A549 (cell line): ENCODE measurements around the gene KIAA0513. TPM values are rescaled to one million over a fixed set of nuclear protein-coding genes. Genes with fewer than 3 reads are reported as not detected.
A peak's percentile ranks its signal among the peaks of the same experiment; 100 is the strongest.

Source experiments
- ATAC-seq, 2 experiments: fragments of 200-7000 bp in 1 of 2; fragments of >200 bp in 1 of 2; cut with Nextera tagmentation in 1 of 2; cut with Tn5 transposase in 1 of 2; 3 replicates each; pipeline versions ENCODE4 v1.8.0 to v1.9.1; 2018 to 2020; ENCODE audit warnings: mild to moderate bottlenecking in 1 of 2, moderate library complexity in 1 of 2
- CTCF ChIA-PET: fragments of 300-600 bp; sonication (Branson Sonifier 250); formaldehyde crosslinking; extraction: SDS; loops from one replicate; lab custom pipeline; 2021; ENCODE audit warnings: antibody characterized with exemption, inconsistent platforms; lab: Yijun Ruan, JAX
- POLR2A ChIA-PET: fragments of 350-600 bp; formaldehyde crosslinking; extraction: SDS; loops from one replicate; lab custom pipeline; 2021; ENCODE audit warnings: antibody characterized with exemption, inconsistent platforms; lab: Yijun Ruan, JAX
- DNase-seq, 2 experiments: peaks; one replicate each; pipeline versions ENCODE4 v3.0.0 to v3.0.0-alpha.2; 2011 to 2016; ENCODE audit warnings: low read depth in 1 of 2, low spot score in 1 of 2
- FAIRE-seq: peaks from 2 replicates; lab custom pipeline; 2011; peaks lifted over from hg19 to GRCh38; lab: Jason Lieb, UNC
- H3K27ac ChIP-seq, 2 experiments: fragments of >200 bp; sonication (Bioruptor Twin); formaldehyde crosslinking; 3 replicates each; pipeline ENCODE4 v1.5.1; 2016 to 2017
- H3K4me1 ChIP-seq: fragments of >200 bp; sonication (Bioruptor Twin); formaldehyde crosslinking; 3 replicates; pipeline ENCODE4 v1.6.1; 2016
- H3K4me2 ChIP-seq: fragments of >200 bp; sonication (Bioruptor Twin); formaldehyde crosslinking; 3 replicates; pipeline ENCODE4 v1.6.1; 2016
- H3K4me3 ChIP-seq: fragments of >200 bp; sonication (Bioruptor Twin); formaldehyde crosslinking; 3 replicates; pipeline ENCODE4 v1.5.1; 2016
- H3K9me3 ChIP-seq: fragments of >200 bp; sonication (Bioruptor Twin); formaldehyde crosslinking; 3 replicates; pipeline ENCODE4 v1.6.1; 2016
- BHLHE40 ChIP-seq: IDR thresholded peaks from 2 replicates; pipeline ENCODE4 v1.6.1; 2012; ENCODE audit warnings: low read depth, low read length, inconsistent platforms
- ELK1 ChIP-seq: fragments of 150-350 bp; IDR thresholded peaks from 2 replicates; pipeline ENCODE4 v1.6.1; 2014; ENCODE audit warnings: low read depth, mild to moderate bottlenecking, low read length
- HEYL ChIP-seq: fragments of 250-450 bp; sonication (Bioruptor Pico); IDR thresholded peaks from 2 replicates; pipeline ENCODE4 v1.8.0; 2021; ENCODE audit warnings: mild to moderate bottlenecking, moderate library complexity
- HMGXB4 ChIP-seq: fragments of 250-450 bp; sonication (Bioruptor Pico); IDR thresholded peaks from 2 replicates; pipeline ENCODE4 v1.5.0; 2021; ENCODE audit warnings: mild to moderate bottlenecking, moderate library complexity, borderline replicate concordance
- JUNB ChIP-seq: fragments of >200 bp; sonication (Bioruptor Twin); formaldehyde crosslinking; IDR thresholded peaks from 2 replicates; pipeline ENCODE4 v1.6.1; 2016
- KDM1A ChIP-seq: fragments of 200-600 bp; sonication (generic); IDR thresholded peaks from 2 replicates; pipeline ENCODE4 v1.6.1; 2016; ENCODE audit warnings: low read depth, mild to moderate bottlenecking
- MAZ ChIP-seq: fragments of 150-350 bp; IDR thresholded peaks from 2 replicates; pipeline ENCODE4 v1.6.1; 2014; ENCODE audit warnings: antibody characterized with exemption, low read depth, low read length, borderline replicate concordance
- NR3C1 ChIP-seq: fragments of >200 bp; sonication (Bioruptor Twin); formaldehyde crosslinking; IDR thresholded peaks from 3 replicates; pipeline ENCODE4 v1.6.1; 2017
- PHF8 ChIP-seq: fragments of 200-600 bp; sonication (generic); IDR thresholded peaks from 2 replicates; pipeline ENCODE4 v1.6.1; 2016; ENCODE audit warnings: low read depth, mild to moderate bottlenecking, antibody characterized with exemption, moderate library complexity, borderline replicate concordance
- RARB ChIP-seq: fragments of 250-450 bp; sonication (Bioruptor Pico); IDR thresholded peaks from 2 replicates; pipeline ENCODE4 v1.8.0; 2021; ENCODE audit warnings: mild to moderate bottlenecking, moderate library complexity
- RCOR1 ChIP-seq: fragments of 150-350 bp; IDR thresholded peaks from 2 replicates; pipeline ENCODE4 v1.6.1; 2014; ENCODE audit warnings: antibody characterized with exemption, low read length, low read depth
- REST ChIP-seq: fragments of 200-600 bp; sonication (generic); IDR thresholded peaks from 2 replicates; pipeline ENCODE4 v1.6.1; 2016; ENCODE audit warnings: antibody characterized with exemption, mild to moderate bottlenecking, moderate library complexity
- ZFP36 ChIP-seq: fragments of 450-650 bp; IDR thresholded peaks from 2 replicates; pipeline ENCODE4 v1.6.1; 2014; ENCODE audit warnings: borderline replicate concordance; ENCODE audit not compliant: partially characterized antibody
- WGBS: methylation state at CpG from one replicate; pipeline ENCODE4 v1.1.6; 2017; ENCODE audit errors: missing lambda C conversion rate; 5-methylcytosine and 5-hydroxymethylcytosine counted together
- polyA plus RNA-seq, 4 experiments: library from polyadenylated mRNA; depleted of rRNA in 3 of 4; stranded (reverse); fragments of >200 nt; fragmentation: RNase III in 1 of 4; extraction: RNeasy Plus Mini Kit Qiagen cat#74134 plus additional on column Dnase treatment in 1 of 4; gene quantifications; 2 replicates in 3 of 4; 3 replicates in 1 of 4; pipeline ENCODE4 v1.2.3, GENCODE V29; 2011 to 2017

Gene KIAA0513
- polyA plus RNA-seq, 2 of the 4 experiments (the other 2 are of a cell fraction) = 1.8 TPM

GRCh38 chr16:85127379-85127723, 99.8 kb downstream of the KIAA0513 start:
- no peak overlapping the region for H3K4me3 ChIP-seq
- ChIA-PET CTCF (interaction anchor here (1.0 to 8.8 kb wide), 3 partner anchors 13 to 118 kb away, joined by 3 to 59 read pairs (median 3); no protein-coding TSS in a partner anchor), POLR2A (no interaction called here)
- H3K27ac ChIP-seq = 0 out of 6 replicates have a peak overlapping the region, but pooled peaks of 1 of the 2 experiments have one; percentile 29
- ATAC-seq (no peak), FAIRE-seq (no peak), DNase-seq (no peak)
- H3K4me2 ChIP-seq = no peak overlapping the region
- peaks cover 3% of the 10 kb centered on the region; the same call in 2 of the 3 replicates for H3K9me3 ChIP-seq
- H3K4me1 ChIP-seq = 0 out of 3 replicates have a peak, but pooled peaks cover 3% of the 10 kb centered on the region
- WGBS = 80% methylated on average over 3 of the region's 3 CpGs
- TF ChIP-seq RARB (CRISPR knock-in tag) (no peak), ZFP36 (peak; percentile 54), KDM1A (peak; percentile 70; the same call in 1 of the 2 replicates)

GRCh38 chr16:85128079-85128837, 100.7 kb downstream of the KIAA0513 start:
- WGBS = 82% methylated on average over 9 of the region's 9 CpGs

More at GRCh38 chr16:85128079-85128837, 100.7 kb downstream of the KIAA0513 start:
- DNase-seq (no peak), ATAC-seq (no peak), FAIRE-seq (no peak)
- H3K27ac ChIP-seq = no peak overlapping the region
- H3K4me2 ChIP-seq = no peak overlapping the region
- H3K4me1 ChIP-seq = 0 out of 3 replicates have a peak, but pooled peaks cover 3% of the 10 kb centered on the region
- H3K4me3 ChIP-seq = no peak overlapping the region
- peaks cover 3% of the 10 kb centered on the region; the same call in 2 of the 3 replicates for H3K9me3 ChIP-seq
- POLR2A ChIA-PET = no interaction called here
- TF ChIP-seq MAZ (no peak), JUNB (no peak), ELK1 (no peak), RCOR1 (no peak), HEYL (CRISPR knock-in tag) (no peak), KDM1A (no peak), PHF8 (no peak), ZFP36 (no peak), BHLHE40 (no peak), NR3C1 (no peak), HMGXB4 (CRISPR knock-in tag) (no peak), REST (no peak)
- CTCF ChIA-PET = interaction anchor here (0.7 to 8.8 kb wide), 4 partner anchors 13 to 118 kb away, joined by 3 to 59 read pairs (median 3); no protein-coding TSS in a partner anchor
